Osteoblast (primary cell): Measurements from ENCODE around the gene SYT12. TPM values are rescaled to one million over a fixed set of nuclear protein-coding genes. Genes with fewer than 3 reads are reported as not detected.
"Not testable (repeated sequence)": the region's sequence is repeated elsewhere in the genome, so short reads cannot be mapped to it uniquely, and the experiment has no call there.

Experiments used
- DNase-seq: peaks from one replicate; pipeline ENCODE4 v3.0.0; 2011; ENCODE audit warnings: low spot score, mixed read lengths; ENCODE audit not compliant: insufficient read length; ENCODE audit errors: missing footprints
- H2AFZ ChIP-seq: 2 replicates; pipeline ENCODE4 v1.6.0; 2011; ENCODE audit warnings: mild to moderate bottlenecking, low read length
- H3K27ac ChIP-seq: 2 replicates; pipeline ENCODE4 v1.5.1; 2011; ENCODE audit warnings: mild to moderate bottlenecking, low read depth, low read length, moderate library complexity
- H3K27me3 ChIP-seq: 2 replicates; pipeline ENCODE4 v1.6.0; 2012; ENCODE audit warnings: mild to moderate bottlenecking, control low read depth, inconsistent platforms, low read length, moderate library complexity; ENCODE audit not compliant: insufficient read depth
- H3K36me3 ChIP-seq: 2 replicates; pipeline ENCODE4 v1.5.1; 2011; ENCODE audit warnings: mild to moderate bottlenecking, low read length, control low read depth, moderate library complexity; ENCODE audit not compliant: insufficient read depth
- H3K4me1 ChIP-seq: 2 replicates; pipeline ENCODE4 v1.5.1; 2011; ENCODE audit warnings: mild to moderate bottlenecking, low read length, control low read depth, moderate library complexity; ENCODE audit not compliant: insufficient read depth
- H3K4me2 ChIP-seq: 2 replicates; pipeline ENCODE4 v1.6.0; 2011; ENCODE audit warnings: mild to moderate bottlenecking, low read length; ENCODE audit not compliant: insufficient read depth
- H3K4me3 ChIP-seq: fragments of 200-600 bp; sonication (generic); 3 replicates; pipeline ENCODE4 v1.5.1; 2012; ENCODE audit warnings: mild to moderate bottlenecking, low read length, inconsistent platforms; ENCODE audit not compliant: insufficient read depth
- H3K79me2 ChIP-seq: 2 replicates; pipeline ENCODE4 v1.6.0; 2012; ENCODE audit warnings: mild to moderate bottlenecking, low read length, control low read depth, inconsistent platforms; ENCODE audit not compliant: insufficient read depth
- H3K9me3 ChIP-seq: 2 replicates; pipeline ENCODE4 v1.5.1; 2011; ENCODE audit warnings: low read depth, low read length, control low read depth
- H4K20me1 ChIP-seq: 2 replicates; pipeline ENCODE4 v1.6.0; 2012; ENCODE audit warnings: mild to moderate bottlenecking, low read length, control low read depth; ENCODE audit not compliant: insufficient read depth
- CTCF ChIP-seq: IDR thresholded peaks from 2 replicates; pipeline ENCODE4 v1.5.1; 2011; ENCODE audit warnings: mild to moderate bottlenecking, low read depth, low read length, moderate library complexity; ENCODE audit errors: extremely low read depth
- total RNA-seq: library from RNA; depleted of rRNA; stranded (reverse); fragments of >200 nt; gene quantifications from 2 replicates; pipeline ENCODE4 v1.2.3, GENCODE V29; 2012

Gene SYT12
- total RNA-seq, 1 donor = 4.0 TPM

GRCh38 chr11:66987924-66988637, 34.9 kb upstream of the SYT12 start:
- Histone ChIP-seq H3K27ac (no peak overlapping the region), H3K4me3 (no peak overlapping the region), H3K9me3 (no peaks in the 10 kb centered on the region), H4K20me1 (no peaks in the 10 kb centered on the region), H3K27me3 (no peaks in the 10 kb centered on the region), H2AFZ (no peak overlapping the region), H3K36me3 (no peaks in the 10 kb centered on the region), H3K4me1 (peaks cover 7% of the 10 kb centered on the region), H3K79me2 (no peaks in the 10 kb centered on the region), H3K4me2 (no peak overlapping the region)
- peak; percentile 84 for DNase-seq
- TF ChIP-seq CTCF = no peak

GRCh38 chr11:66988741-66989140, 34.2 kb upstream of the SYT12 start:
- not testable (repeated sequence) for H3K4me2 ChIP-seq, H3K27me3 ChIP-seq, H4K20me1 ChIP-seq, H3K36me3 ChIP-seq, H2AFZ ChIP-seq, DNase-seq, H3K9me3 ChIP-seq, H3K4me1 ChIP-seq, H3K27ac ChIP-seq, H3K79me2 ChIP-seq, H3K4me3 ChIP-seq

GRCh38 chr11:66989360-66989759, 33.6 kb upstream of the SYT12 start:
- not testable (repeated sequence) for H2AFZ ChIP-seq, H3K36me3 ChIP-seq, H3K4me3 ChIP-seq, DNase-seq, H3K27me3 ChIP-seq, H3K9me3 ChIP-seq, H3K4me2 ChIP-seq, H3K27ac ChIP-seq, H3K79me2 ChIP-seq, H3K4me1 ChIP-seq, H4K20me1 ChIP-seq

- no peak overlapping the region for H3K27ac ChIP-seq
- H3K4me3 ChIP-seq = no peak overlapping the region
- H3K79me2 ChIP-seq = no peaks in the 10 kb centered on the region
- no peak overlapping the region for H3K4me2 ChIP-seq
- no peaks in the 10 kb centered on the region for H3K27me3 ChIP-seq
- no peaks in the 10 kb centered on the region for H3K9me3 ChIP-seq
- H2AFZ ChIP-seq = no peak overlapping the region
- peaks cover 4% of the 10 kb centered on the region for H3K4me1 ChIP-seq
- no peak for DNase-seq
- H4K20me1 ChIP-seq = no peaks in the 10 kb centered on the region
- H3K36me3 ChIP-seq = no peaks in the 10 kb centered on the region
- no peak for TF ChIP-seq CTCF
Observed at GRCh38 chr11:66992041-66992440, 30.9 kb upstream of the SYT12 start.

GRCh38 chr11:66996609-66997273, 26.2 kb upstream of the SYT12 start:
- Histone ChIP-seq H3K9me3 (no peaks in the 10 kb centered on the region), H3K36me3 (no peaks in the 10 kb centered on the region), H3K79me2 (no peaks in the 10 kb centered on the region), H2AFZ (peak overlapping the region; percentile 47), H3K4me3 (no peak overlapping the region), H4K20me1 (no peaks in the 10 kb centered on the region), H3K27ac (peak overlapping the region; percentile 1), H3K27me3 (no peaks in the 10 kb centered on the region), H3K4me1 (peaks cover 7% of the 10 kb centered on the region), H3K4me2 (peak overlapping the region; percentile 24)
- TF ChIP-seq CTCF = no peak
- peak; percentile 92 for DNase-seq
